Smooth muscle cell (in vitro differentiated cells): Measurements from ENCODE around the gene TRPC4AP. TPM values are rescaled to one million over a fixed set of nuclear protein-coding genes. Genes with fewer than 3 reads are reported as not detected.

Experiments used
- DNase-seq: peaks from one replicate; lab custom pipeline; 2025; ENCODE audit not compliant: unreplicated experiment; lab: John Stamatoyannopoulos, UW
- H2AFZ ChIP-seq: fragments of 200-600 bp; sonication (generic); 2 replicates; pipeline ENCODE4 v1.6.0; 2016; ENCODE audit warnings: antibody characterized with exemption, low read depth, mild to moderate bottlenecking
- H3F3A ChIP-seq: fragments of 200-600 bp; sonication (generic); 2 replicates; pipeline ENCODE4 v1.6.0; 2017; ENCODE audit warnings: antibody characterized with exemption, low read depth
- H3K27ac ChIP-seq: fragments of 200-600 bp; sonication (generic); 2 replicates; pipeline ENCODE4 v1.5.1; 2016; ENCODE audit warnings: low read depth, mild to moderate bottlenecking
- H3K27me3 ChIP-seq: fragments of 200-600 bp; sonication (generic); 2 replicates; pipeline ENCODE4 v1.6.1; 2016; ENCODE audit warnings: low read depth, mild to moderate bottlenecking
- H3K36me3 ChIP-seq: fragments of 200-600 bp; sonication (generic); 2 replicates; pipeline ENCODE4 v1.5.1; 2016; ENCODE audit warnings: low read depth
- H3K4me1 ChIP-seq: fragments of 200-600 bp; sonication (generic); 2 replicates; pipeline ENCODE4 v1.5.1; 2016; ENCODE audit warnings: low read depth
- H3K4me2 ChIP-seq: fragments of 200-600 bp; sonication (generic); 2 replicates; pipeline ENCODE4 v1.6.0; 2016; ENCODE audit warnings: mild to moderate bottlenecking
- H3K4me3 ChIP-seq: fragments of 200-600 bp; sonication (generic); 2 replicates; pipeline ENCODE4 v1.5.1; 2016; ENCODE audit warnings: mild to moderate bottlenecking
- H3K79me2 ChIP-seq: fragments of 200-600 bp; sonication (generic); 2 replicates; pipeline ENCODE4 v1.6.0; 2016; ENCODE audit warnings: low read depth, mild to moderate bottlenecking
- H3K9ac ChIP-seq: fragments of 200-600 bp; sonication (generic); 2 replicates; pipeline ENCODE4 v1.6.0; 2016; ENCODE audit warnings: low read depth
- H3K9me3 ChIP-seq: fragments of 200-600 bp; sonication (generic); replicated peaks from 2 replicates; pipeline ENCODE4 v1.5.1; 2016; ENCODE audit warnings: low read depth
- H4K20me1 ChIP-seq: fragments of 200-600 bp; sonication (generic); 2 replicates; pipeline ENCODE4 v1.6.0; 2016; ENCODE audit warnings: low read depth
- CTCF ChIP-seq: fragments of 200-600 bp; sonication (generic); IDR thresholded peaks from 2 replicates; pipeline ENCODE4 v1.5.1; 2017; ENCODE audit warnings: borderline replicate concordance, mild to moderate bottlenecking, antibody characterized with exemption; ENCODE audit not compliant: insufficient read depth, poor library complexity, severe bottlenecking
- WGBS: methylation state at CpG from one replicate; pipeline ENCODE4 v1.1.7; 2016; ENCODE audit warnings: low lambda C conversion rate; 5-methylcytosine and 5-hydroxymethylcytosine counted together
- polyA plus RNA-seq: library from polyadenylated mRNA; unstranded; fragments of >200 nt; fragmentation: Nextera tagmentation; extraction: Ambion mirVana; gene quantifications from 2 replicates; pipeline ENCODE4 v1.2.1, GENCODE V29; 2016
- total RNA-seq: library from RNA; depleted of rRNA; stranded (reverse); fragments of >200 nt; gene quantifications from 2 replicates; pipeline ENCODE4 v1.2.3, GENCODE V29; 2014

Gene TRPC4AP
- total and polyA plus RNA-seq, 2 experiments from 2014 or later: 77.3 to 95.4 TPM

- 93% methylated on average over 14 of the region's 14 CpGs for WGBS
- no peak for TF ChIP-seq CTCF
- no peaks in the 10 kb centered on the region for H3K9me3 ChIP-seq
- no peak overlapping the region for H3K4me3 ChIP-seq
- DNase-seq: no peak
- H3K4me2 ChIP-seq: no peak overlapping the region
- H4K20me1 ChIP-seq: peaks cover 12% of the 10 kb centered on the region
- H3K9ac ChIP-seq: no peak overlapping the region
- no peaks in the 10 kb centered on the region for H3K36me3 ChIP-seq
- H3K27ac ChIP-seq: no peak overlapping the region
- no peaks in the 10 kb centered on the region for H3K79me2 ChIP-seq
- H3F3A ChIP-seq: no peaks in the 10 kb centered on the region
- no peaks in the 10 kb centered on the region for H3K4me1 ChIP-seq
- no peak overlapping the region for H2AFZ ChIP-seq
- H3K27me3 ChIP-seq: no peaks in the 10 kb centered on the region
Observed at GRCh38 chr20:34994509-34995131, 98.0 kb downstream of the TRPC4AP start.

- Histone ChIP-seq H4K20me1 (peaks cover 12% of the 10 kb centered on the region), H3K4me1 (no peaks in the 10 kb centered on the region), H3K36me3 (no peaks in the 10 kb centered on the region), H3F3A (no peaks in the 10 kb centered on the region), H3K9me3 (no peaks in the 10 kb centered on the region), H3K4me2 (no peak overlapping the region), H3K27me3 (no peaks in the 10 kb centered on the region), H3K4me3 (no peak overlapping the region), H3K79me2 (no peaks in the 10 kb centered on the region), H3K27ac (no peak overlapping the region), H2AFZ (no peak overlapping the region), H3K9ac (no peak overlapping the region)
- no peak for TF ChIP-seq CTCF
- DNase-seq: no peak
- WGBS: 95% methylated on average over 18 of the region's 22 CpGs
Observed at GRCh38 chr20:34993941-34994508, 98.6 kb downstream of the TRPC4AP start.

- DNase-seq: no peak
- no peak for TF ChIP-seq CTCF
- Histone ChIP-seq H3K27ac (no peak overlapping the region), H3K4me3 (no peak overlapping the region), H3K9ac (no peak overlapping the region), H3K4me1 (no peaks in the 10 kb centered on the region), H4K20me1 (peaks cover 5% of the 10 kb centered on the region), H3K79me2 (no peaks in the 10 kb centered on the region), H3K36me3 (no peaks in the 10 kb centered on the region), H3K4me2 (no peak overlapping the region), H3K27me3 (no peaks in the 10 kb centered on the region), H2AFZ (no peak overlapping the region), H3F3A (no peaks in the 10 kb centered on the region), H3K9me3 (no peaks in the 10 kb centered on the region)
- 97% methylated on average over 20 of the region's 20 CpGs for WGBS
Observed at GRCh38 chr20:34992751-34993417, 99.7 kb downstream of the TRPC4AP start.
